Measurements from ENCODE around the gene P2RX4.

GRCh38 chr12:121190523-121191031 lies 19.4 kb upstream of the P2RX4 start:
- TF ChIP-seq CTCF (IDR thresholded peaks at IDR 0.05), result no peak
- TF ChIP-seq POLR2A (IDR thresholded peaks at IDR 0.05), result no peak
